DMS79 treated with DMSO at 0.1 percent for 48 hours (cell line): ENCODE data around the gene TPCN2.
"Not testable (repeated sequence)": the region's sequence is repeated elsewhere in the genome, so short reads cannot be mapped to it uniquely, and the experiment has no call there.

Experiments
- DNase-seq: peaks from one replicate; lab custom pipeline; 2025; lab: John Stamatoyannopoulos, UW

TPCN2 gene

DNA sequence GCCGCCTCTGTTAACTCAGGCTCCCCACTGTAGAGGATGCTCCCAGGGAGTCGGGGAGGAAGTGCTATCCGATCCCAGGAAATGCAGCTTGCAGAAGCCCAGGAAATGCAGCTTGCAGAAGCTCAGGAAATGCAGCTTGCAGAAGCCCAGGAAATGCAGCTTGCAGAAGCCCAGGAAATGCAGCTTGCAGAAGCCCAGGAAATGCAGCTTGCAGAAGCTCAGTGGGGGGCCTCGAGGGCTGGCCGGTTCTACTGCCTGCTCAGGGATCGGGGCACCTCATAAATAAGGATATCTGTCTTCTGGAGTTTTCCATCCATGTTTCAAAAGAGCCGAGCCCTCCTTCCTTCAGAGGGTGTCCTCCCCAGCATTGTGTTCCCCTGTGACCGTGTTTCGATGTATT lies 81.9 kb downstream of the TPCN2 start:
- no peak for DNase-seq

GRCh38 chr11:69131121-69131566 lies 82.4 kb downstream of the TPCN2 start:
- DNase-seq: no peak

- peak; percentile 2 for DNase-seq
These were observed 83.0 kb downstream of the TPCN2 start for GRCh38 chr11:69131644-69132300.

GRCh38 chr11:69132301-69132670 lies 83.6 kb downstream of the TPCN2 start:
- DNase-seq: no peak

DNA sequence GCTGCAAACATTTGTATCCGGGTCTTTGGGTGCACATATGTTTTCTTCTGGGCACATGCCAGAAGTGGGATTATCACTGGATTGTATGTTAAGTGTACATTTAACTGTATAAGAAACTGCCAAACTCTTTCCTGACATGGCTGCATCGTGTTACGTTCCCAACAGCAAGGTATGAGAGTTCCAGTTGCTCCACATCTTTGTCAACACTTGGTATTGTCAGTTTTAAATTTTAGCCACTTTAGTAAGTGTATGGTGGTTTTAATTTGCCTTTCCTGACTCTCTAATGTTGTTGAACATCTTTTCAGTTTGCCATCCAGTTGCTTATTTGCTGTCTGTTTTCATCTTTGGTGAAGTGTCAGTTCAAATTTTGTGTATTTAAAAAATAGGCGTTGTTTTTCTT lies 84.5 kb downstream of the TPCN2 start:
- no peak for DNase-seq

DNA sequence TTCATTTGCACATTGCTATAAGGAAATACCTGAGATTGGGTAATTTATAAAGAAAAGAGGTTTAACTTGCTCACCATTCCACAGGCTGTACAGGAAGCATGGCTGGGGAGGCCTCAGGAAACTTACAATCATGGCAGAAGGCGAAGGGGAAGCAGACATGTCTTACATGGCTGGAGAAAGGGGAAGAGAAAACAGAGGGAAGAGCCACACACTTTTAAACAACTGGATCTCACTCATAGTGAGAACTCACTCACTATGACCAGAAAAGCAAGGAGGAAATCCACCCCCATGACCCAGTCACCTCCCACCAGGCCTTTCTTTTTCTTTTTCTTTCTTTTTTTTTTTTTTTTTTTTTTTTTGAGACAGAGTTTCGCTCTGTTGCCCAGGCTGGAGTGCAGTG lies 85.5 kb downstream of the TPCN2 start:
- DNase-seq: not testable (repeated sequence)

DNA sequence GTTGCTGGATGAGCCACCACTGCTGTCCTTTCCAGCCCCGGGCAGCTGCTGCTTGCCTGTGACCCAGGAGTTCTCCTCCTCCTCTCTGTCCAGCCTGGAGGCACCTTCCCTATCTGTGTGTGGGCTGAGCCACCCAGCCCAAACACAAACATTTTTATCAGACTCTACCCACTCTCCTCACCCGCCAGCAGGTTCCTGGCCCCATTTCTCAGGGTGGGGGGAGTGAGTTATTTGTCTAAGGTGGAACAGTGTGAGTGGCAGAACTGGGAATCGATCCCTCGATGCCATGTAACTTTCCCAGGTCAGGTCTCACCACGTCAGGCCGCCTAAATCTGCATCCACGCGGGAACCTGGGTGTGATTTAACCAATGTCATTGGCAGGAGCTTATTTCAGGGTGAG lies 86.2 kb downstream of the TPCN2 start:
- DNase-seq: no peak

- DNase-seq: no peak
These were observed 87.0 kb downstream of the TPCN2 start for GRCh38 chr11:69135420-69136363.

DNA sequence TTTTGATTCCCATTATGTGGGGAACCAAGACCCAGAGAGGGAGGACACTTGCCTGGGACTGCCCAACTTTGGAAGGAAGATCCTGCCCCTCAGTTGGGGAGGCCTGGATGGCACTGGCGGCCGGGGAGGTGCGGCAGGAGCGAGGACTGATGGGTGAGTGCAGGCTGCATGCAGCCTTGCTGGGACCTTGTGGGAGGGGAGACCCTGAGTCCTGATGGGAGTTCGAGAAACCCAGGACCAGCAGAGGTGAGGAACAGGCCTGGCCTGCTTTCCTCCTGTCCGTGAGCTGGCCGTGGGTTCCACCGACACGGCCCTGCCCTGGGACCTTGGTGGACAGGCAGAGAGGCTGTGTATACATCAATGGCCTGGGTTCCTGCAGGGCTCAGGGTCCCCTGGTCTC lies 87.7 kb downstream of the TPCN2 start:
- no peak for DNase-seq

- no peak for DNase-seq
These were observed 88.6 kb downstream of the TPCN2 start for GRCh38 chr11:69137151-69137844.

DNA sequence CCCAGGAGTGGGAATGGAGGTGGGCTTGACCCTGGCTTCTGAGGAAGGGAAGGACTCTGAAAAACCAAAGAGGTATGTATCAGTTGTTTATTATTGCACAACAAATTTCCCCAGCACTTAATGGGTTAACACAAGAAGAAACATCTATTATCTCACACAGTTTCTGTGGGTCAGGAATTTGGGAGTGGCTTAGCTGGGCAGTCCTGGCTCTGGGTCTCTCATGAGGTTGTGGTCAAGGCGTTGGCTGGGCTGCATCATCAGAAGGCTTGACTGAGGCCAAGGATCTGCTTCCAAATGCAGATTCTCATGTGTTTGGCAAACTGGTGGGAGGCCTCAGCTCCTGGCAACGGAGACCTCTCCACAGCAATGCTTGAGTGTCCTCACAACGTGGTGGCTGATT lies 89.5 kb downstream of the TPCN2 start:
- no peak for DNase-seq

DNA sequence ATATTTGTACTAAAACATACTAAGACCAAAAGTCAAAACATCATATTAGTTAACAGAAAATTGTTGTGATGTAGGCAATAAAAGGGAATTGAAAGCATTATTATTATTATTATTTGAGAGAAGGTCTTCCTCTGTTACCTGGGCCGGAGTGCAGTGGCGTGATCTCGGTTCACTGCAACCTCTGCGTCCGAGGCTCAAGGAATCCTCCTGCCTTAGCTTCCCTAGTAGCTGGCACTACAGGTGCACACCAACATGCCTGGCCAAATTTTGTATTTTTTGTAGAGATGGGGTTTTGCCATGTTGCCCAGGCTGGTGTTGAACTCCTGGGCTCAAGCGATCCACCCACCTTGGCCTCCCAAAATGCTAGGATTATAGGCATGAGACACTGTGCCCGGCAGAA lies 91.4 kb downstream of the TPCN2 start:
- DNase-seq: not testable (repeated sequence)

GRCh38 chr11:69140635-69141034 lies 91.9 kb downstream of the TPCN2 start:
- no peak for DNase-seq

DNA sequence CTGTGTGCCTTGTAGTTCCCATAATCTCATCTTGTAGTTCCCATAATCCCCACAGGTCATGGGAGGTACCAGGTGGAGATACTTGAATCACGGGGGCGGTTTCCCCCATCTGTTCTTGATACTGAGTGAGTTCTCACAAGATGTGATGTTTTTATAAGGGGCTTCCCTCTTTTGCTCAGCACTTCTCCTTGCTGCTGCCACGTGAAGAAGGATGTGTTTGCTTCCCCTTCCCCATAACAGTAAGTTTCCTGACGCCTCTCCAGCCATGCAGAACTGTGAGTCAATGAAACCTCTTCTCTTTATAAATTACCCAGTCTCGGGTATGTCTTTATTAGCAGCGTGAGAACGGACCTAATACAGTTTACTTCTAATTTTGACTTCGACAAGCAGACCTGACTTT lies 93.0 kb downstream of the TPCN2 start:
- no peak for DNase-seq

DNA sequence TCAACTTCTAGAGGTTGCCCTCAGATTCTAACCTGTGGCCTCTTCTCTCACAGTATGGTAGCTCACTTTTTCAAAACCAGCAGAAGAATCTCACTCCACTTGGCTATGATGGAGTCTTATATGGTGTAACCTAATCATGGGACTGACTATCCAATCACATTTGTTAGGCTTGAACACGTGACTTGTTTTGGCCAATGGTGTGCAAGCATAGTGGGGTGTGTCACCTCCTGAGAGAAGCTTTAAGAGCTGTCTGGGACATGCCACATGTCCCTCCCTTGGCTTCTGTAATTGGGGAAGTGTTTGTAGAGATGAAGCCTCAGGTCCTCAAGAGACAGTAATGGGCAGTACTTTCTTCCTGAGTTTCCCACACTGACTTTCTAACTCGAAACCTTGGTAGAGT lies 94.2 kb downstream of the TPCN2 start:
- no peak for DNase-seq

GRCh38 chr11:69144316-69145049 lies 95.8 kb downstream of the TPCN2 start:
- no peak for DNase-seq

DNA sequence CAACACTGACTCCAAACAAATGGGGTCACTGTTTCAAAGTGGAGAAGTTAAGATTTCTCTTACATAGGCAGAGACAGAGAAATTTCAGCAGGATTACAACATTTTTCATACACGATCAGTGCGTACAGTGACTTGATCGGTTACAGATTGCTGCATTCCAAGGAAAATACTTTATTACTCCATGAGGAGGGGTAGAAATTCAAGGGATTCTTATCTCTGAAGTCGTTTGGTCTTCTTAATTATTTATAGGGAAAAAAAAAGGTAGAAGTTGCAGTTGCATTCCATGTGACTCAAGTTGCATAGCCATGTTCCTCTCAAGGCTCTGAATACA lies 96.3 kb downstream of the TPCN2 start:
- no peak for DNase-seq

DNA sequence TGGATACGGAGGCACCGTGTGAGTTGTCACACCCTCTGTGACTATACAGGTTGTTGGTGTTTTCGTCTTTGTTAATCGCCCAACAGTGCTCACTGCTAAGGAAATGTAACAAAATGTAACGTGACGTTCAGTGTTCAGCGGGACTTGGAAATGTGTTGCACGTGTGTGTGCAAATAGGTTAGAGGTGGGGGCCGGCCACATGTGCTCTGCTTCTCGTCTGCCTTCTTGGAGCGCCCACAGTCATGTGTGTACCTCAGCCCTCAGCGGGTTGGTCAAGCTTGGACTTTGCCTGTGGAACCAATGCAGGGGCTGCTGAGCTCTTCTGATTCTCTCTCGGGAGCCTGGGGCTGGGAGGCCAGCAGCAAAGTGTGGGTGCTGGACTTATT lies 99.6 kb downstream of the TPCN2 start:
- no peak for DNase-seq

- DNase-seq: no peak
These were observed 100.1 kb downstream of the TPCN2 start for GRCh38 chr11:69148806-69149205.

DNA sequence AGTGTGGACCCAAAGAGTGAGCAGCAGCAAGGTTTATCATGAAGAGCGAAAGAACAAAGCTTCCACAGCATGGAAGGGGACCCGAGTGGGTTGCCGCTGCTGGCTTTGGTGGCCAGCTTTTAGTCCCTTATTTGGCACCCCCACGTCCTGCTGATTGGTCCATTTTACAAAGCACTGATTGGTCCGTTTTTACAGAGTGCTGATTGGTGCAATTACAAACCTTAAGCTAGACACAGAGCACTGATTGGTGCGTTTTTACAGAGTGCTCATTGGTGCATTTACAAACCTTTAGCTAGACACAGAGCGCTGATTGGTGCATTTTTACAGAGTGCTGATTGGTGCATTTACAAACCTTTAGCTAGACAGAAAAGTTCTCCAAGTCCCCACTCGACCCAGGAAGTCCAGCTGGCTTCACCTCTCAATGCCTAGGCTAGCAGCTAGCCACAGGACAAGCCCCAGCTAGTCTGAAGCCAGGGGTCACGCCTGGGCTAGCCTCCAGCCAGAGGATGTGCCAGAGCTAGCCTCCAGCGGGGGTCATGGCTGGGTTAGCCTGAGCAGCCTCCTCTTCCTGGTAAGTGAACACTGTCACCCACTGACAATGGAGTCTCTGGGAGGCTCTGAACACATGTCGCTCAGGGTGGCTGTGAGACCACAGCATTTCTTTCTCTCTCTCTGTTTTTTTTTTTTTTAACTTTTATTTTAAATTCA lies 100.8 kb downstream of the TPCN2 start:
- not testable (repeated sequence) for DNase-seq

GRCh38 chr11:69150175-69150574 lies 101.4 kb downstream of the TPCN2 start:
- no peak for DNase-seq

DNA sequence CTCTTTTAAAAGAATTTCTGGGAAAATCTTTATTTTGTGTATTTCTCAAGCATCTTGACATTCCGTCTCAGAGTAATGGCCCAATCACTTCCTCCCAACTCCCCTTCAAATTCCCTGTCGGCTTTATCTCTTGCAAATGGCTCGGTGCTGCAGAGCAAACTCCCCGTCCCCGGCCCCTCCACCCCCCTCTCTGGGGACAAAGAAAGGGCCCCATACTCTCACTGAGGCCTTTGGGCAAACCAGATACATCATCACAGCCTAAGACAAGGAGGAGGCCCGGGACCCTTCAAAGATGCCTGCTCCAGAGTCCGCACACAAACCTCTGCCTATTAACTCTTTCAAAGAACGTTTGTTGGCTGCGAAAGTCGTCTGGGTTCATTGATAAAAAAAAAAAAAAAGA lies 103.1 kb downstream of the TPCN2 start:
- no peak for DNase-seq
